Measurements from ENCODE around the gene PTPRE. TPM values are rescaled to one million over a fixed set of nuclear protein-coding genes. Genes with fewer than 3 reads are reported as not detected.

Gene PTPRE
- total RNA-seq, 3 donors from 2014 or later: 11.8 to 42.9 (median 25.6) TPM

GRCh38 chr10:128125944-128126764, 219.3 kb downstream of the PTPRE start, which contains the start of gene MKI67:
TSS of gene MKI67 (minus strand) at chr10:128126423. CDS start at chr10:128125667, 756 bp downstream.
- H3K4me1 ChIP-seq: peaks cover 4 to 8% of the 10 kb centered on the region in 2 donors
- peak within 1 kb of the TSS; percentile 49 to 73 (median 63) for H3K4me3 ChIP-seq
- H3K27ac ChIP-seq: no peak within 1 kb of the TSS
- H3K27me3 ChIP-seq: peaks cover 0 to 33% of the 10 kb centered on the region in 2 donors
- DNase-seq (ENCODE audit: low spot score in 2 of 2): peak; percentile 67 to 79
- intact Hi-C loops (cut with DNase I; ENCODE audit: low total_unique reads): no loop called here
- no peaks in the 10 kb centered on the region for H3K9me3 ChIP-seq
- TF ChIP-seq POLR2AphosphoS5 (IDR thresholded peaks at IDR 0.05) (no peak), CTCF (IDR thresholded peaks at IDR 0.05) (no peak), POLR2A (IDR thresholded peaks at IDR 0.05) (no peak)
- no peaks in the 10 kb centered on the region for H3K36me3 ChIP-seq

- TF ChIP-seq CTCF (IDR thresholded peaks at IDR 0.05) (no peak), POLR2A (IDR thresholded peaks at IDR 0.05) (no peak)
- H3K4me3 ChIP-seq: no peak overlapping the region
- H3K27ac ChIP-seq: no peak overlapping the region
- H3K9me3 ChIP-seq: no peaks in the 10 kb centered on the region
- H3K27me3 ChIP-seq: peaks cover 0 to 15% of the 10 kb centered on the region in 2 donors
- intact Hi-C loops (cut with DNase I; ENCODE audit: low total_unique reads): no loop called here
- no peak for DNase-seq (ENCODE audit: low spot score in 2 of 2)
- no peaks in the 10 kb centered on the region for H3K36me3 ChIP-seq
- H3K4me1 ChIP-seq: peaks cover 4 to 8% of the 10 kb centered on the region in 2 donors
These were observed 221.7 kb downstream of the PTPRE start for GRCh38 chr10:128128582-128128981.

GRCh38 chr10:128130051-128130450, 223.1 kb downstream of the PTPRE start:
- intact Hi-C loops (cut with DNase I; ENCODE audit: low total_unique reads): no loop called here
- no peak for TF ChIP-seq POLR2AphosphoS5 (IDR thresholded peaks at IDR 0.05)
- no peak for TF ChIP-seq CTCF (IDR thresholded peaks at IDR 0.05)
- no peak for TF ChIP-seq POLR2A (IDR thresholded peaks at IDR 0.05)
- Histone ChIP-seq H3K4me3 (no peak overlapping the region), H3K27ac (no peak overlapping the region), H3K27me3 (peaks cover 0 to under 1% of the 10 kb centered on the region in 2 donors), H3K9me3 (no peaks in the 10 kb centered on the region), H3K36me3 (no peaks in the 10 kb centered on the region), H3K4me1 (peaks cover 4 to 8% of the 10 kb centered on the region in 2 donors)
- DNase-seq (ENCODE audit: low spot score in 2 of 2): no peak

Other genes with a start within 250 kb of the PTPRE start
- under 1 TPM in 1 of 3 donors, not detected in 2; 0.16 TPM for gene FOXI2, start 169.9 kb upstream of the PTPRE start, total RNA-seq
- under 1 TPM in 1 of 3 donors, not detected in 2; 0.98 TPM for gene CLRN3, start 14.2 kb upstream of the PTPRE start, total RNA-seq
- 1 to 10 TPM in 1 of 3 donors, under 1 TPM in 2; 0.29 to 6.4 (median 0.33) TPM for gene MKI67, start 219.3 kb downstream of the PTPRE start, total RNA-seq

All from breast epithelium (tissue), 4 donors.